RWPE1 (cell line): ENCODE measurements around the gene ABCG2.

Experiments
- CTCF ChIA-PET: fragments of 350-600 bp; sonication (Branson Sonifier 250); formaldehyde crosslinking; extraction: SDS; loops from one replicate; lab custom pipeline; 2021; lab: Yijun Ruan, JAX
- POLR2A ChIA-PET: fragments of 400-600 bp; formaldehyde crosslinking; extraction: SDS; loops from one replicate; lab custom pipeline; 2020; ENCODE audit warnings: antibody characterized with exemption; ENCODE audit not compliant: low non-redundant PET; lab: Yijun Ruan, JAX
- DNase-seq: peaks from one replicate; pipeline ENCODE4 v3.0.0; 2012; ENCODE audit warnings: low spot score
- H3K27ac ChIP-seq: fragments of 450-650 bp; 2 replicates; pipeline ENCODE4 v1.5.1; 2017
- TF ChIP-seq, protein P1 (sequence below): fragments of 450-650 bp; conservative IDR thresholded peaks from 2 replicates; pipeline ENCODE4 v1.5.1; 2017; ENCODE audit warnings: low read depth, mild to moderate bottlenecking

Gene ABCG2

DNA sequence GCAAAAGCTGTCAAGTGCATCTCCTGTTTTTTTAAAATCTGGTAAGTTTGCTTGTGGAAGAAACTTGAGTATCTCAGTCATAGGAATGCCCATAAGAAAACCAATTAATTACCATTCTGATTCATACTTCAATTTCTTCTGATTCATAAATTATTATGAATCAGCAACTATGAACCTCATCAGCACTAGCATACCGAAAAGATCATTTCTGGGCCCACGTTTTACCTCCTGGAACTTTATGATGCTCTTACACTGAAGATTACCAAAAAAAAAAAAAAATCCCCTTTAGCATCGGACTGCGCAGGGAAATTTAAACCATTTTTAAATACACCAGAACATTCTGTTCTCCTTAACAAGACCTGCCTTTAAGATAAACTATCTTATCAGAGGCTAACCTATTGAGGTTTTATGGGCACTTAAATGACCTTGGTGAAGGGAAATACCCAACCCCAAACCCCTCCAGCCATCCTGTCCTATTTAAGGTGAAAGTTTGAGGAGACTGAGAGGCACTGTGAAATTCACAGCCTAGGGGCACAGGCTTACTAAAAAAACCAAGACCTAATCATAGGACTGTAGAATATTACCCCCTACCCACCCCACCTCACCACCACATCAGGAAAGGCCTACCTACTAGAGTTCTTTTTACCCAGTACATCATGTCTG lies 38.2 kb upstream of the ABCG2 start:
- POLR2A ChIA-PET: no interaction called here
- no peak overlapping the region for H3K27ac ChIP-seq
- CTCF ChIA-PET: interaction anchor here (0.7 kb wide), 2 partner anchors 25 to 510 kb away, joined by 4 to 5 read pairs; no protein-coding TSS in a partner anchor
- DNase-seq: no peak
- TF ChIP-seq, protein P1, sequence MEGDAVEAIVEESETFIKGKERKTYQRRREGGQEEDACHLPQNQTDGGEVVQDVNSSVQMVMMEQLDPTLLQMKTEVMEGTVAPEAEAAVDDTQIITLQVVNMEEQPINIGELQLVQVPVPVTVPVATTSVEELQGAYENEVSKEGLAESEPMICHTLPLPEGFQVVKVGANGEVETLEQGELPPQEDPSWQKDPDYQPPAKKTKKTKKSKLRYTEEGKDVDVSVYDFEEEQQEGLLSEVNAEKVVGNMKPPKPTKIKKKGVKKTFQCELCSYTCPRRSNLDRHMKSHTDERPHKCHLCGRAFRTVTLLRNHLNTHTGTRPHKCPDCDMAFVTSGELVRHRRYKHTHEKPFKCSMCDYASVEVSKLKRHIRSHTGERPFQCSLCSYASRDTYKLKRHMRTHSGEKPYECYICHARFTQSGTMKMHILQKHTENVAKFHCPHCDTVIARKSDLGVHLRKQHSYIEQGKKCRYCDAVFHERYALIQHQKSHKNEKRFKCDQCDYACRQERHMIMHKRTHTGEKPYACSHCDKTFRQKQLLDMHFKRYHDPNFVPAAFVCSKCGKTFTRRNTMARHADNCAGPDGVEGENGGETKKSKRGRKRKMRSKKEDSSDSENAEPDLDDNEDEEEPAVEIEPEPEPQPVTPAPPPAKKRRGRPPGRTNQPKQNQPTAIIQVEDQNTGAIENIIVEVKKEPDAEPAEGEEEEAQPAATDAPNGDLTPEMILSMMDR: no peak

DNA sequence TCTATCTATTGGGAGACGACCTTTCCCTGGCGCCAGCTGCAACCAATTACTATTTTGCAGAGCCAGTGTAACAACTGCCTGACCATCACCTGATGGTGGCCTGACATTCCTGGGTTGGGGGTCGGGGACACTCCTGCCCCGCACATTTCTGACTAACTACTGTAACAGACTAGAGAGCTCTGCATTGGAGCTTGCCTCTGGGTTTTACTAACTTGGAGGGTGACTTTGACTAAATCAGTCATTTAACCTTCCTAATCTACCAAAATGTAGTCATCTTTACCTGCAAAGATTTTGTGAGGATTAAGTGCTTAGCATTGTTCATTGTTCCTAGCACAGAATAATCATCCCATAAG lies 37.5 kb upstream of the ABCG2 start:
- ChIA-PET CTCF (no interaction called here), POLR2A (no interaction called here)
- DNase-seq: no peak
- TF ChIP-seq, protein P1: no peak
- H3K27ac ChIP-seq: no peak overlapping the region

DNA sequence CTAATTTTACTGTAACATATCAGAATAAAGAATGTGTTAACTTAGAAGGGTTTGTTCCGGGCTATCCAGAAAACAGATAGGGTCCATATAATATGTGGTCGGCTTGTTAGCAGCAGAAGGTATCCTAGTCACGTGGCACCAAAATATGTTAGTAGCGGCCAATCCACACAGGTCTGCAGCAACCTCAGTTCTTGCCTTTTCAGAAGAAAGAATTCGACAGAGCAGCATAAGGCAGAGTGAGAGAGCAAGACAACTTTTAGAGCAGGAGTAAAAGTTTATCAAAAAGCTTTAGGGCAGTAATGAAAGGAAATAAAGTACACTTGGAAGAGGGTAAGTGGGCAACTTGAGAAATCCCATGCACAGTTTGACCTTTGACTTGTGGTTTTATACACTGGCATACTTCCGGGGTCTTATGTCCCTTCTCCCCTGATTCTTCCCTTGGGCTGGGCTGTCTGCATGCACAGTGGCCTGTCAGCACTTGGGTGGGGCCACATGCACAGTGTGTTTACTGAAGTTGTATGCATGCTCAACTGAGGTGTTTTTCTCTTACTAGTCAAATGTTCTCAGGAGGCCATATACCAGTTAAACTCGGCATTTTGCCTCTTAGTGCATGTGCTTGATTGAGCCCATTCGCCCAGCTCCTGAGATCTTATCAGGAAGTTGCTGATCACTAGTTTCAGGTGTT lies 37.0 kb upstream of the ABCG2 start:
- TF ChIP-seq, protein P1: no peak
- no peak overlapping the region for H3K27ac ChIP-seq
- POLR2A ChIA-PET: no interaction called here
- DNase-seq: no peak
- CTCF ChIA-PET: no interaction called here

DNA sequence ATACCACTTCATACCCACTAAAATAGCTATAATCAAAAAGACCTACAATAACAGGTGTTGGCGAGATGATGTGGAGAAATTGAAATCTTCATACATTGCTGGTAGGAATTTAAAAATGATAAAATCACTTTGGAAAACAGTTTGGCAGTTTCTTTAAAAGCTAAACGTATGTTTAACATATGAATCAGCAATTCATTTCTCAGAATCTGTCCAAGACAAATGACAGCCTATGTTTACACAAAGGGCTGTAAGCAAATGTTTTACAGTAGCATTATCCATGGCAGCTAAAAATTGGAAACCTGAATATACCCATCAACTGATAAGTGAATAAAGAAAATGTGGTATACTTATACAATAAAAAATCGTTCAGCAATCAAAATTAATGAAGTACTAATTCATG lies 33.0 kb upstream of the ABCG2 start:
- ChIA-PET CTCF (interaction anchor here (0.6 to 0.7 kb wide), 2 partner anchors 136 to 290 kb away, joined by 3 read pairs; no protein-coding TSS in a partner anchor), POLR2A (no interaction called here)
- TF ChIP-seq, protein P1: no peak
- no peak overlapping the region for H3K27ac ChIP-seq
- DNase-seq: no peak

DNA sequence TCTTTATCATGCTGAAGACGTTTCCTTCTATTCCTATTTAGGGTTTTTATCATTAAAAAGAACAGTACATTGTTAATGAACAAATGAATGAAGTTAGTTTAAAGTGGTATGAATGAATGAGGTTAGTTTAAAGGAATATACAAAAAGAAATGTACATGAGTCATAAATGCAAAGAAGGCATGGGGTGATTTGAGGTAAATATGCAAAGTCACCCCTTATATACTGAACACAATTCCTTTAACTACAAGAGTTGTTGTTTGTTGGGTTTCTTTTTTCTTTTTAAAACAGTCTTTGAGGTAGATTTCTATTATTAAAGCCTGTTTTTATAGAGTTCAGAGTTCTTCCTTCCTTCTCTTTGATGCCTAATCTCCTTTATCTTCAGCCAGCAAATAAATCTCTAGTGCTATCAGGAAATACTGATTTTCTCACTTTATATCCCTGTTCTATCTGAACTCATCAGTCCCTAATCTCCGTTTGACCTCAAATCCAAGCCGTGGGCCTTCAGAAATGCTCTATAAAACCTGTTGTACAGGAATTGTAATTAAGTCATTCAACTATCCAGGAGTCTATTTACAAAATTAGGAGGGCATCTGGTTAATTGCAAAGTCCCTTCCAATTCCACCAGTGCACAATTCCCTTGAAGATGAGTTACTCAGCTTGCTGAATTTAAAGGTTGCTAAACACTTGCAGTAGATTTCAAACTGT lies 31.6 kb upstream of the ABCG2 start:
- CTCF ChIA-PET: no interaction called here
- DNase-seq: no peak

DNA sequence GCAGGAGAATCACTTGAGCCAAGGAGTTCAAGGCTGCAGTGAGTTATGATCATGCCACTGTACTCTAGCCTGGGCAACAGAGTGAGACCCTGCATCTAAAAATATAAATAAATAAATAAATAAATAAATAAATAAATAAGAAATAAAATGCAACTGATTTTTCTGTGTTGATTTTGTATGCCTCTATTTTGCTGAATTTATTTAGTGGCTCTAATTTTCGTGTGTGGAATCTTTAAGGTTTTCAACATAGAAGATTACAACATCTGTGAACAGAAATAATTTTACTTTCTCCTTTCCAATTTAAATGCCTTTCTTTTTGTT lies 30.9 kb upstream of the ABCG2 start:
- POLR2A ChIA-PET: no interaction called here
- H3K27ac ChIP-seq: no peak overlapping the region
- TF ChIP-seq, protein P1: no peak
- no peak for DNase-seq
- CTCF ChIA-PET: no interaction called here

More for the DNA sequence above, 31.6 kb upstream of the ABCG2 start:
- POLR2A ChIA-PET: no interaction called here
- no peak overlapping the region for H3K27ac ChIP-seq
- TF ChIP-seq, protein P1: no peak
